Stimulated activated CD8-positive, alpha-beta memory T cell treated with anti-CD3 and anti-CD28 coated beads, Interleukin-2, amount 100 ng/mL, for 1 hour (primary cell): ENCODE data around the gene SDHA.
"Not testable (repeated sequence)": the region's sequence is repeated elsewhere in the genome, so short reads cannot be mapped to it uniquely, and the experiment has no call there.

Experiments
- DNase-seq, 2 donors: peaks; one replicate each; pipeline ENCODE4 v3.0.0-alpha.2; 2020; ENCODE audit warnings: low read depth in 2 of 2

Gene SDHA

DNA sequence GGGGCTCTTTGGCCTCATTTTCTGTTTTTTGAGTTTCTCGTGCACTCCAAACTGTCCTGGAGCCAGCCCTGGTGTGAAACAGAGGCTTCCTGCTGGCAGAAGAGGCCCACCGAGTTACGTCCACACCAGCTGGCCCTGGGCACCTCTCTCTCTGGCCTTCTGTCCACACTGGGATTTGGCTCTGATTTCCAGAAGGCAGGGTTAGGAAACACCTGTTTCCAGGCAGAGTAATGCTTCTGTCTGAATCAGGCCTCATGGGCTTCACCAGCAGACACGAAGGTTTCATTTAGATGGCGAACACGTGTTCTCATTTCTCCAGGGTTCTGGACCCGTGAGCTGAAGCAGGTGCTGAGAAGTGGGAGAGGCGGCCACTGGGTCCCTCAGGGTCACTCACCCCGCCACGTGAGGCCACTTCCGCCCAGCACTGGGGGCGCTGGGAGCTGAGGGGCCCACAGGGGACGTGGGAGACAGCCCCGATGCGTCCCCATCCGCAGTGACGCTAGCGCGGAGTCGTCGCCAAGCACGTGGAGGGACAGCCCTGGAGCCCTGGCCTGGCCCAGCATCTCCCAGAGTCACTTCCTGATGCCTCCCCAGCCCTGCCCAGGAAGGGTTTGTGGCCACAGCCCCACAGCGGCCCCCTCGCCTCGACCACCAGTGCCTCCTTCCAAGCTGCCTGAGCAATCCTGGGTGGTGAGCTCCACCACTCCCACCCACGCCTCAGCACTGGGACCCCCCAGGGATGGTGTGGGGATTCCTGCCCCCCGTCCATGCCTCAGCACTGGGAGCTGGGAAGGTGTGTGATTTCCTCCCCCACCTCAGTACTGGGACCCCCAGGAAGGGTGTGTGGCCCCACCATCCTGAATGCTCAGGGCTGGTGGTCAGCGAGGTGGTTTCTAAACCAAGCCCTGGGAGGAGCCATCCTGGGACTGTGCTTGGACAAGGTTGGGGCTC lies 31.8 kb upstream of the SDHA start:
- DNase-seq: no peak

- DNase-seq: no peak
Measured at GRCh38 chr5:187042-187431, 31.1 kb upstream of the SDHA start.

GRCh38 chr5:187617-188451 lies 30.3 kb upstream of the SDHA start:
- DNase-seq: no peak

DNA sequence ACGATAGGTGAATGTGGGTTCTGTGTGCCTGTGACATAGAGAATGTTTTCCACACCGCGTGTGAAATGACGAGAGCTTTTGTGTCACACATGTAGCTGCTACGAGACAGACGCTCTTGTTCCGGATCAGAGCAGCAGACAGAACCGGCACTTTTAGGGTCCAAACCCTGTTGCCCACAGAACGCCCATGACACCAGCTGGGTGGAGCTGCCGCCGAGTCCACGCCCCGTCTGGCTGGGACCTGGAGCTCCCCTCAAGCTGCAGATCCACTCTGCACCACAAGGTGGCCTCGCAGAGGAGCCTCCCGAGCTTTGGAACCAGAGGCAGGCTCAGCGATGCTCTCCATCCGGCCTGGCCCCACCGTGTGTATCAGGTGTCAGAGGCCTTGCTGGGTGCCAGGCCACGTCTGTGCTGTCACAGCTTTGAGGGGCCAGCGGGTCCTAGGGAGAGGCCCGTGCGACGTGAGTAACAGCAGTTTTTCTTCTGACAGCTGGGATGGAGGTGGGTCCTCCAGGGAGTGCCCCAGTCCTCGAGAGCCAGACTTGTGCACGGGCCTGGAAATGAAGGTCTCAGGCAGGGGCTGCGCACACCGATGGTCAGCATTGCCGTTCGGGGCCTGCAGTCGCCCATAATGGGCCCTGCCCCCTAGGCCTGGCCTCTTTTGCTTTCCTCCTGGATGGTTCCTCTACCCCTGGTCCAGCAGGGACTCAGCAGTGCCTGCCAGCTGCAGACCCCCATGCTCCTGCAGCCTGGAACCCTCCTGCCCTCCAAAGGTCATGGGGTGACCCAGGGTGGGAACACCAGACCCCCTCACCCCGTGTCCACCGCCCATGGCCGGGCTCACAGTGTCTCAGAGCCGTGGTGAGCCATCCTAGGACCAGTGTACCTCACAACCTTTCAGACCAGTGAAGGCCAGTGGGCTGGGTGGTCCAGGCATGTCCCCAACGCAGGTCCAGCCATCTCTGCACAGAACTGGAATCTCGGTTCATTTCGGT lies 29.3 kb upstream of the SDHA start:
- peak; percentile 71 to 75 for DNase-seq

DNA sequence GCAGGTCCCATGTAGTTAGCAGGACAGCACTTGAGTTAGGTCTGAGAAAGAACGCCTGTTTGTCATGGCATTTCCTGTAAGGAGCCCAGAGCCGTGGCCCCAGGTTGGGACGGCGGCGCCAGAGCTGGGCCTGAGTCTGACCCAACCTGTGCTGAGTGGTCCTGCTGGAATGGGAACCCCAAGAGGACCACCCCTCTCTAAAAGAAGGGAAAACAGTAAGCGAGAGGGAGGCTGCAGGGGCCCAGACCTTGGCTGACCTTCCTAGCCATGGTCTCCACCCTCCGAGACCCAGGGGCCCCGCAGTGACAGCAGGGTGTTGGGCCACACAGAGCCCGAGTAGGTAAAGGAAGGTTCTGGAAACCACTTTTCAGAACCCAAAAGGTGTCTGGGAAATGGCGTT lies 28.6 kb upstream of the SDHA start:
- DNase-seq: no peak

DNA sequence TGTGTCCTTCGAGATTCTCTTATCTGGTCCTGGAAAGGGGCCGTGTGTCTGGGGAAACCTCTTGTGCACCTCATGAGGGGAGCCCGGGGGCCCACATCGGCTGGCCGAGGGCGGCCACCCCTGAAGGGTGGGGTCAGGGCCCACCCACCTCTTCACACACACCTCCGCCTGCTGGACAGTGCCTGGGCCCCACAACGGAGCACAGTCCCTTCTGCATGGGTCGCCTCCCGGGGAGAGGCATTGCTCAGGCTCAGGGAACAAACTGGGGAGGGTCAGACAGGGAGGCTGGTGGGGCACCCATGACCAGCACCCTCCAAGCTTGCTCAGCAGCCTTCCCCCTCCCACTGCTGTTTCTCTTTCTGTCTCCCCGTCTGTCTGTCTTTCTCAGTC lies 28.1 kb upstream of the SDHA start:
- no peak for DNase-seq

- no peak for DNase-seq
Measured at GRCh38 chr5:190366-191035, 27.6 kb upstream of the SDHA start.

- DNase-seq: no peak
Measured at GRCh38 chr5:191036-191948, 26.8 kb upstream of the SDHA start, which contains the start of gene LRRC14B. Gene LRRC14B, plus strand, starts transcription at chr5:191495. Its CDS starts 44 bp downstream, at chr5:191539.

- DNase-seq: no peak
Measured at GRCh38 chr5:191949-192690, 26.0 kb upstream of the SDHA start.

- no peak for DNase-seq
Measured at GRCh38 chr5:192691-192969, 25.5 kb upstream of the SDHA start.

DNA sequence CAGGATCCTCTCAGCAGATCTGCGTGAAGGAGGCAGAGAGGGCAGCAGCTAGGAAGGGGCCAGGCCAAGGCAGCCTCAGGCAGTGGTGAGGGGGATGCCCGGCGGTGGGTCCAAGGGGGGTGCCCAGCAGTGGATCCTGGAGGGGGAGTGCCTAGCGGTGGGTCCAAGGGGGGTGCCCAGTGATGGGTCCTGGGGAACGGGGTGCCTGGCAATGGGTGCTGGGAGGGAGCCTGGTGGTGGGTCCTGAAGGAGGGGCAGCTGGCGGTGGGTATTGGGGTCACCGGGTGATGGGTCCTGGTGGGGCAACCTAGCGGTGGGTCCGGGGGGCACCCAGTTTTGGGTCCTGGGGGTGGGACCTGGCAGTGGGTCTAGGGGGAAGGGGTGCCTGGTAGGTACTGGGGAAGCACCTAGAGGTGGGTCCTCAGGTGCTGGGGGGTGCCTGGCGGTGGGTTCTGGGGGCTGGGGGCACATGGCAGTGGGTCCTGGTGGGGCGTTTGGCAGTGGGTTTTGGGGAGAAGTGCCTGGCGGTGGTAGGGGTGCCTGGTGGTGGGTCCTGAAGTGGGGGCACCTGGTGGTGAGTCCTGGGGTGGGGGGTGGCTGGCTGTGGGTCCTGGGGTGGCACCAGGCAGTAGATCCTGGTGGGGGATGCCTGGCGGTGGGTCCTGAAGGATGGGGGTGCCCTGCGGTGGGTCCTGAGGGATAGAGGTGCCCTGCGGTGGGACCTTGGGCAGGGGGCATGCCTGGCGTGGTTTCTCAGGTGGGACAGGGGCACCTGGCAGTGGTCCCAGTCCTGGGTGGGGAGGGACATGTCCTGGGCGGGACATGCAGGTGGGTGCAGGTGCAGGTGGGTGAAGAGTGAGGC lies 24.9 kb upstream of the SDHA start:
- DNase-seq: no peak

DNA sequence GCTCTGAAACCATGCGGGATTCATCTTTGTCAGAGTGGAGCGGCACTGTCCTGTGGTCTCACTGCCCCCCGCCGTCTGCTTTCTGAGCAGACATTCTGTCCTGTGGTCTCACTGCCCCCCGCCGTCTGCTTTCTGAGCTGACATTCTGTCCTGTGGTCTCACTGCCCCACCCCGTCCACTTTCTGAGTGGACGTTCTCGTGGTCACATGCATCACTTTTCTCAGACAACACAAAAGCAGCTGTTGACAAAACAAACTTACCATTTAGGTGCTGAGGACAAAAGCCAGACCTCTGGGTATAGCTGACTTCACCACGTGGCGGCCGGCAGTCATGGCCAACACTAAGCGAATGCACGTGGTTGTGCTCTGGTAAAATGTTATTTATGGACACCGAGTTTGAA lies 24.0 kb upstream of the SDHA start:
- no peak for DNase-seq

- no peak for DNase-seq
Measured at GRCh38 chr5:194603-195209, 23.4 kb upstream of the SDHA start.

- DNase-seq: no peak
Measured at GRCh38 chr5:195401-196160, 22.5 kb upstream of the SDHA start.

GRCh38 chr5:196350-196749 lies 21.8 kb upstream of the SDHA start:
- DNase-seq: no peak

GRCh38 chr5:197031-197430 lies 21.1 kb upstream of the SDHA start:
- DNase-seq: not testable (repeated sequence)

DNA sequence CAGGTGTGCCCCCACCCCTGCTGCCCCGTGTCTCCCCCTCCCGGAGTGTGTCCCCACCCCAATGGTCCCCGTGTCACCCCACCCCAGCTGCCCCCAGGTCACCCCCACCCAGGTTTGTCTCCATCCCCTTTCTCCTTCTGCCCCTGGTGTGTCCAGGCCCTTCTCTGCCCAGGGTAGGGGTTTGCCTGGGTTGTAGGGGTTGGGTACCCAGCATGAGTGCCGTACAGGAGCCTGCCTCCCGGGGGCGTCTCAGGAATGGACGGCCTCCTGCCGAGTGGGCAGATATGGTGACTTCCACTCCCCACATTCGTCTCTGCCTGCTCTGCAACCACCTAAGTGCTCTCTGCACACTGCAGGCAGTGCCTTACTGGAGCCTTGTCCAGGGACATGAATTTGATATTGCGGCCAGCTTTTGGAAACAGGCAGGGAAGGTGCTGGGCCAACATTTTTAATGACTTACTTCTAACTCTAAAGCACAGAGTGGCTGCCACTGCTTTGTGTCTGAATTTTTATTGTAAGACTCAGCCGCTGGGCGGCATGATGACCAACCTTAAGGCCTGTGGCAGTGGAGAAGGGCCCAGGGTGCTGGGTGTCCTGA lies 20.1 kb upstream of the SDHA start:
- DNase-seq: no peak
